GM21528 (cell line): Measurements from ENCODE around the gene CPN2.
A peak's percentile ranks its signal among the peaks of the same experiment; 100 is the strongest.

Experiments used
- ATAC-seq: cut with Tn5 transposase; IDR thresholded peaks from one replicate; pipeline ENCODE4 v1.9.1; 2021; ENCODE audit warnings: mild to moderate bottlenecking, moderate library complexity; ENCODE audit not compliant: unreplicated experiment, low FRiP score

The CPN2 gene

GRCh38 chr3:194355379-194355778, 4.3 kb upstream of the CPN2 start:
- no peak for ATAC-seq

- no peak for ATAC-seq
Measured at GRCh38 chr3:194354315-194354714, 3.2 kb upstream of the CPN2 start.

- ATAC-seq, result no peak
Measured at GRCh38 chr3:194352667-194353246, 1.6 kb upstream of the CPN2 start.

- ATAC-seq, result no peak
Measured at GRCh38 chr3:194351952-194352536, 916 bp upstream of the CPN2 start.

GRCh38 chr3:194350726-194351071, 429 bp downstream of the CPN2 start:
- no peak for ATAC-seq

GRCh38 chr3:194348354-194348753, 2.8 kb downstream of the CPN2 start:
- ATAC-seq, result no peak

- no peak for ATAC-seq
Measured at GRCh38 chr3:194346621-194347020, 4.5 kb downstream of the CPN2 start.

GRCh38 chr3:194346035-194346434, 5.1 kb downstream of the CPN2 start:
- ATAC-seq, result no peak

- no peak for ATAC-seq
Measured at GRCh38 chr3:194344012-194344411, 7.1 kb downstream of the CPN2 start.

GRCh38 chr3:194343561-194343893, 7.6 kb downstream of the CPN2 start:
- no peak for ATAC-seq

- ATAC-seq, result no peak
Measured at GRCh38 chr3:194342861-194343560, 8.1 kb downstream of the CPN2 start.

- no peak for ATAC-seq
Measured at GRCh38 chr3:194340757-194341400, 10.2 kb downstream of the CPN2 start.

- no peak for ATAC-seq
Measured at GRCh38 chr3:194339840-194340239, 11.3 kb downstream of the CPN2 start.

- no peak for ATAC-seq
Measured at GRCh38 chr3:194339356-194339755, 11.8 kb downstream of the CPN2 start.

GRCh38 chr3:194337965-194338753, 13.0 kb downstream of the CPN2 start:
- no peak for ATAC-seq

GRCh38 chr3:194336601-194337355, 14.3 kb downstream of the CPN2 start:
- no peak for ATAC-seq

- no peak for ATAC-seq
Measured at GRCh38 chr3:194333981-194334320, 17.2 kb downstream of the CPN2 start.

GRCh38 chr3:194333212-194333980, 17.7 kb downstream of the CPN2 start:
- peak; percentile 84 for ATAC-seq

GRCh38 chr3:194332858-194333211, 18.3 kb downstream of the CPN2 start:
- ATAC-seq, result no peak

- no peak for ATAC-seq
Measured at GRCh38 chr3:194330579-194330978, 20.5 kb downstream of the CPN2 start.
